Activated CD4-positive, alpha-beta T cell treated with anti-CD3 and anti-CD28 coated beads, Interleukin-2, amount 10 ng/mL, durations not matched to agents 7 days and 5 days (primary cell): ENCODE data around the gene GNAI1. TPM values are rescaled to one million over a fixed set of nuclear protein-coding genes. Genes with fewer than 3 reads are reported as not detected.

ENCODE experiments used
- CTCF ChIA-PET: fragments of 350-600 bp; sonication (Branson Sonifier 250); formaldehyde crosslinking; loops from one replicate; lab custom pipeline; 2021; ENCODE audit warnings: antibody characterized with exemption; lab: Charles Lee
- POLR2A ChIA-PET: fragments of 350-600 bp; sonication (Branson Sonifier 250); formaldehyde crosslinking; loops from one replicate; lab custom pipeline; 2021; ENCODE audit warnings: antibody characterized with exemption; lab: Charles Lee
- DNase-seq: peaks from one replicate; pipeline ENCODE4 v3.0.0-alpha.2; 2020
- H3K27ac Mint-ChIP-seq: one replicate; pipeline ENCODE4 v1.8.0; 2021; ENCODE audit warnings: mild to moderate bottlenecking, moderate library complexity, mixed read lengths
- H3K27me3 Mint-ChIP-seq: one replicate; pipeline ENCODE4 v1.8.0; 2021; ENCODE audit warnings: mixed read lengths
- H3K36me3 Mint-ChIP-seq: one replicate; pipeline ENCODE4 v1.8.0; 2021; ENCODE audit warnings: low read depth, mixed read lengths
- H3K4me1 Mint-ChIP-seq: one replicate; pipeline ENCODE4 v1.8.0; 2021; ENCODE audit warnings: mixed read lengths
- H3K4me3 Mint-ChIP-seq: one replicate; pipeline ENCODE4 v1.8.0; 2021; ENCODE audit warnings: mild to moderate bottlenecking, moderate library complexity, mixed read lengths
- H3K9me3 Mint-ChIP-seq: one replicate; pipeline ENCODE4 v1.8.0; 2021; ENCODE audit warnings: mixed read lengths
- total RNA-seq, 2 experiments: library from RNA; stranded (reverse); gene quantifications; one replicate each; pipeline ENCODE4 v1.2.3, GENCODE V29; 2021

Gene GNAI1
- total RNA-seq, 2 experiments from 2014 or later: 0.33 to 0.45 TPM

DNA sequence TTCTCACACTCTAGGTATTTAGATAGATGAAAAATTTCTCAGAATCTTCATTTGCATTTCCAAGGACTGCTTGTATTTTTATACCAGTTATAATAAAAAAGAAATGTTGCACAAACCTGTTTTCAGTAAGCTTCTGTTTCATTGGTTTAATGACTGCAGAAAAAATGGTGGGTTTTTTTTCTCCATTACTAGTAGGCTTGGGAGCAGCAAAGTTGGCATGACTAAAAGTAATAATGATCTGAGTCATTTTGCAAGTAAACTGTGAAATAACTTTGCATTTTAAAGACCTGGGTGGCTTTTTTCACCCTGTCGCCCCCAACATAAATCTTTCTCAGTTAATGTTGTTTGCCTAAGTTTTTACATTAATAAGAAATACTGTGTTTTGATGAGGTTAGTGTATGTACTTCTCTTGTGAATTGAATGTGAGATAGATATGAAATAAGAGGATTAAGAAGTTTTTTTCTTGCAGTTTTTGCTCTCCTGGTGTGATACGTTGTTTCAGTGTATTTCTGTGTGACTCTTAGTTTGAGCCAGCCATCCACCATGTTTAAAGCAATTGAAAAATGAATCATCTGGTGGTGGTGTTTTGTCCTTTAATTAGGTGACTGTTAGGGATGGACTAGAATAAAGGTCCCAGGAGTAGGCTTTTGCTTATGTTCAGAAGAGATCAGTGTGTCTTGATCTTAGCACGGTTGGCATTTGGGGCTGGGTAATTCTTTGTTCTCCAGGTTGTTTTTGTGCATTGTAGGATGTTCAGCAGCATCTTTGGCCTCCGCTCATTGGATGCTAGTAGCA, 1.8 kb downstream of the GNAI1 start:
- CTCF ChIA-PET: no interaction called here
- H3K4me3 Mint-ChIP-seq: peak overlapping the region; percentile 72
- peaks cover 54% of the 10 kb centered on the region for H3K27me3 Mint-ChIP-seq
- no peaks in the 10 kb centered on the region for H3K9me3 Mint-ChIP-seq
- peaks cover 18% of the 10 kb centered on the region for H3K4me1 Mint-ChIP-seq
- POLR2A ChIA-PET: no interaction called here
- no peak overlapping the region for H3K27ac Mint-ChIP-seq
- H3K36me3 Mint-ChIP-seq: no peaks in the 10 kb centered on the region
- DNase-seq: no peak

DNA sequence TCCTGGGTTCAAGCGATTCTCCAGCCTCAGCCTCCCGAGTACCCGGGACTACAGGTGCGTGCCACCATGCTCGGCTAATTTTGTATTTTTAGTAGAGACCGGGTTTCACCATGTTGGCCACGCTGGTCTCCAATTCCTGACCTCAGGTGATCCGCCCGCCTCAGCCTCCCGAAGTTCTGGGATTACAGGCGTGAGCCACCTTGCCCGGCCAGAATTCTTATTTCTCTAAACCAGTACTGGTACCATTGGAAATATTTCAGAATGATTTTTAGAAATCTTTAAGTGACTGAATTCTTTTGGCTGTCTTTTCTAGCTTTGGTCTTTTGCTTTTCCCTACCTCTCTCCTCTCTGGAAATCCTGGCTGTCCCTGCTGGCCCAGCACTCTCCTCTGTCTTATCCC, 2.8 kb downstream of the GNAI1 start:
- ChIA-PET POLR2A (no interaction called here), CTCF (no interaction called here)
- DNase-seq: no peak
- Mint-ChIP-seq H3K36me3 (no peaks in the 10 kb centered on the region), H3K27me3 (peaks cover 54% of the 10 kb centered on the region), H3K4me3 (no peak overlapping the region), H3K9me3 (no peaks in the 10 kb centered on the region), H3K27ac (no peak overlapping the region), H3K4me1 (peaks cover 18% of the 10 kb centered on the region)

DNA sequence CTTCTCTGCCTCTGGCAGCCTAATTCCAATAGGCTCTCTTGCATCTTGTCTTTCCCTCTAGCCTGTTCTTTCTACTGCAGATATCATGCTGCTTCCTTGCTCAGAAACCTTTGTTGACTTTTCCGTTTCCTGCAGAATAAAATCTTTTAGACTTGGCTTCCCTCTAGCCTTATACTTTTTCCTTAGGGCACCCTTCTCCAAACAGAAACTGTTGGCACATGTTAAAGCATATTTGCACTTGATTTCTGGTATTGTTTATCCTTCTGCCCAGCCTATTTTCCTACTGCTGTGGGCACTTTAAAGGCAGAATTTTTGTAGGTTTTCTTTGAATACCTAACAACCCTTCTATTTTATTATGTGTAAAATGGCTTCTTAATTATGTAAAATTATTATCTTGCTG, 4.6 kb downstream of the GNAI1 start:
- no peak overlapping the region for H3K27ac Mint-ChIP-seq
- peaks cover 12% of the 10 kb centered on the region for H3K4me1 Mint-ChIP-seq
- DNase-seq: no peak
- H3K27me3 Mint-ChIP-seq: peaks cover 39% of the 10 kb centered on the region
- H3K36me3 Mint-ChIP-seq: no peaks in the 10 kb centered on the region
- no peaks in the 10 kb centered on the region for H3K9me3 Mint-ChIP-seq
- H3K4me3 Mint-ChIP-seq: no peak overlapping the region
- POLR2A ChIA-PET: no interaction called here
- CTCF ChIA-PET: no interaction called here

DNA sequence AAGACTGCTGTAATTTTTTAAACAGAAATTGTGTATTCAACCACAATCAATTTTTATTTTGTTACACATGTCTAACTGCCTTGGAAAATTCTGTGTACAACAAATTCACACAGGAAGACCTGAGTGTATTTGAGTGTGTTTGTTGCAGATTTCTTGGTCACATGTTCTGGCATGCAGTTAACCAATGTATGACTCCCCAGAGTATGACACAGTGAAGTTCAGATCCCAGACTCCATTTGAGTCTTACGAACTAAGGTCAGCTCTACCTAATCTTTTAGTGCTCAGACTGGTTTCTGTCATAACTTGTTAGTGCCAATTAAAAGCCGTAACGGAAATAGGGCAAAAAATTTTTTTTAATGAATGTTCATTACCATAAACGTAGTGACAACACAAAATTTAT, 5.8 kb downstream of the GNAI1 start:
- ChIA-PET CTCF (no interaction called here), POLR2A (no interaction called here)
- no peaks in the 10 kb centered on the region for H3K9me3 Mint-ChIP-seq
- H3K27ac Mint-ChIP-seq: no peak overlapping the region
- H3K27me3 Mint-ChIP-seq: peaks cover 39% of the 10 kb centered on the region
- no peak overlapping the region for H3K4me3 Mint-ChIP-seq
- H3K4me1 Mint-ChIP-seq: peaks cover 12% of the 10 kb centered on the region
- DNase-seq: no peak
- no peaks in the 10 kb centered on the region for H3K36me3 Mint-ChIP-seq

DNA sequence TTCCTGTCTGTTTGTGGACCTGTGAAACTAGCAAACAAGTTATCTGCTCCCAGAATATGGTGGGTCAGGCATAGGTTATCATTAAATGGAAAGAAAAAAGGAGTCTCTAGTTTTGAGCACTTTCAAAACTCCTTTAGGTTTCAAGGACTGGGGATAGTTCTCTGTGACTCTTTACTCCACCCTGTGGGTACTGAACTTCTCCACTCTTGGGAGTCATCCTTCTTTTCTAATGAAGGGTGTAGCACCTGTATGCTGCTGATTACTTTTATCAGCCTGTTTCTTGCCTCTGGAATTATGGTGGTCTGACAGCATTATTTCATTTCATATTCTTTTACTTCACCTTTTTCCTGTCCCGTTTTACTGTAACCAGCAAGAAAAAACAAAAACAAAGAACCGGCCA, 6.7 kb downstream of the GNAI1 start:
- peaks cover 6% of the 10 kb centered on the region for H3K4me1 Mint-ChIP-seq
- ChIA-PET CTCF (no interaction called here), POLR2A (no interaction called here)
- no peak overlapping the region for H3K4me3 Mint-ChIP-seq
- H3K9me3 Mint-ChIP-seq: no peaks in the 10 kb centered on the region
- no peaks in the 10 kb centered on the region for H3K36me3 Mint-ChIP-seq
- DNase-seq: no peak
- peaks cover 32% of the 10 kb centered on the region for H3K27me3 Mint-ChIP-seq
- H3K27ac Mint-ChIP-seq: no peak overlapping the region

DNA sequence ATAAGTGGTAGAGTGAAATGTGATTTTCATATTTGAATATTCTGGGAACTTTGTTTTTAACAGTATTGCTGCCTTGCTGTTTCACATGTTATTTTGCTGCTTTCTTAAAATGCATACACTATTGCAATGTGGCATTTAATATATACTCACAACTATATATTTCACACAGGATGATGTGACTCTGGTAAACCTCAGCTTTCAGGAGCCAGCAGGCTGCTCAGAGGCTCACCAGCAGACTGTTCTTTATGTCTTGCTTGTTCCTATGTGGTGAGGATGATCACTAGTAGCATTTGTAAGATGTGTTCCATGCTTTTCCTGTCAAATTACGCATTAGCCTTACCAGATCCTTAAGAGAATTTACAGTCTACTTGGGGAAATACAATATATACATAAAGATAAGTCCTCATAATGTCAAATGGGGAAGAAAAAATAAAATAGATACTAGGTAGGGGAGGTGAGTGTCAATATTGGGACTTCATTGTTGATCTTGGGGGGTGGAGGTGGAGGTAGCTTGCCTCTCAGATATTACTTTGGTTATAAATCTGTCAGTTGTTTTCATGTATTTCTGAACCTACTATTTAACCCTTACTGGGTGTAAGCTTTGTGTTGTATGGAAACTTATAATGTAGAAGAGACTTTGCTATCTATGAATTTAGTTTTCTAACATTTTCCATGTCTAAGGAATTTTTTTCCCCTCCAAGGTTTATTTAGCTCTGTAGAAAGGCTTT, 8.4 kb downstream of the GNAI1 start:
- POLR2A ChIA-PET: interaction anchor here (0.6 kb wide), 1 partner anchor 505 kb away, joined by 4 read pairs; no protein-coding TSS in a partner anchor
- no peak overlapping the region for H3K4me3 Mint-ChIP-seq
- no peaks in the 10 kb centered on the region for H3K36me3 Mint-ChIP-seq
- no peaks in the 10 kb centered on the region for H3K4me1 Mint-ChIP-seq
- no peak for DNase-seq
- peaks cover 27% of the 10 kb centered on the region for H3K27me3 Mint-ChIP-seq
- CTCF ChIA-PET: no interaction called here
- no peaks in the 10 kb centered on the region for H3K9me3 Mint-ChIP-seq
- no peak overlapping the region for H3K27ac Mint-ChIP-seq

DNA sequence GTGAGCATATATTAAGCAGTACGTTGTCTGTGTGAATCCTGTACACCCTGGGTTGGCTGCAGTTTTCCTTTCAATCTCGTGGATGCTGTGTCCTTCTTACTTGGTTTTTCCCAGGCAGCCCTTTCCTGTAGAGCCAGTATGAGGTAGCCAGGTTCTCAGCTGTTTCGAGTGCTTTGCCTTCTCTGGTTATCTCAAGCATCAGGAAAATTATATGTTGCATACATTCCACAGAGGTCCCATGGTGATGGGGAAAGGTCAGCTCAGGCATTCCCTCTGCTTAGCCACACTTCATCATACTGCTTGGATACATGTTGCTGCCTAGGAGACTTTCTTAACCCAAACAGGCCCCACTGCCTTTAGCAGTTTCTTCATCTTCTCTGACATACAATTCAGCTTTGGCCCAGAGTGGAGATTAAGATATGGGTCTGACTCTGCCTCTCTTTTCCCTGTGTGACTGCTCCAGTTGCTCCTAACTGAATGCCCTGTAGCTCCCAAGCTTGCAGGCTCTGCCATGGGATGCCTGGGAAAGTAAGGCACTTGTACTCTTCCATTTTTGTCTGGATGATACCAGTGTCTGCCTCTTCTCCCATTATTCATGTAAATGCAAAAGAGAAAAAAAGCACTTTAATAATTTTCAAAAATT, 11.3 kb downstream of the GNAI1 start:
- peaks cover 25% of the 10 kb centered on the region for H3K27me3 Mint-ChIP-seq
- no peak for DNase-seq
- no peaks in the 10 kb centered on the region for H3K9me3 Mint-ChIP-seq
- H3K36me3 Mint-ChIP-seq: no peaks in the 10 kb centered on the region
- H3K27ac Mint-ChIP-seq: no peak overlapping the region
- no peak overlapping the region for H3K4me3 Mint-ChIP-seq
- POLR2A ChIA-PET: no interaction called here
- H3K4me1 Mint-ChIP-seq: peaks cover 4% of the 10 kb centered on the region
- CTCF ChIA-PET: no interaction called here

DNA sequence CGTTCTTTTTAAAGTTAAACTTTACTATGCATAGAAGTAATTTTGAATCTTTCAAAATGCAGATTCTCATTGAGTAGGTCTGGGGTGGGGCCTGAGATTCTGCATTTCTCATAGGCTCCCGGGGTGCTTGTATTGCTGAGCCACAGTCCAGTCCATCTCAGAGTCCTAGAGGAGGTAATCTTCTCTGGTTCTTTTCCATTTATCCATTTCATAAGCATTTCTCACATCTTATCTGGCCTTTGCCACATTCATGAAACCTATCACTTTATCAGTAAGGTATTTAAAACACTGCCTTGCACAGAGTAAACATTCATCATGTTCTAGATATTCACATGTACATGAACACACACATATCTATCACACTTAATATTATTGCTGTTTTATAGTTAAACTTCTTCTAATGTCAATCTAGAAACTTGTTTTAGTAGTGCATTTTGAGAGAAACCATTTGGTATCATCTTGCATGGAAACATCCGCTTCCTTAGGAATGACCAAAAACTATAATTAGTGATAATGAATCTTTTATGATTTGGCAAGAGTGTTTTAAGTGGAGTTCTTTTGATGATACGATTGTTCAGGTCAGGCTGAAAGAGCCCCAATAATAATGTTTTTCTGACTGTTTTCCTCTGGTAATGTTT, 12.0 kb downstream of the GNAI1 start:
- peaks cover 18% of the 10 kb centered on the region for H3K27me3 Mint-ChIP-seq
- H3K4me1 Mint-ChIP-seq: peaks cover 11% of the 10 kb centered on the region
- ChIA-PET CTCF (no interaction called here), POLR2A (no interaction called here)
- no peak overlapping the region for H3K27ac Mint-ChIP-seq
- no peaks in the 10 kb centered on the region for H3K9me3 Mint-ChIP-seq
- H3K4me3 Mint-ChIP-seq: no peak overlapping the region
- no peak for DNase-seq
- H3K36me3 Mint-ChIP-seq: no peaks in the 10 kb centered on the region

DNA sequence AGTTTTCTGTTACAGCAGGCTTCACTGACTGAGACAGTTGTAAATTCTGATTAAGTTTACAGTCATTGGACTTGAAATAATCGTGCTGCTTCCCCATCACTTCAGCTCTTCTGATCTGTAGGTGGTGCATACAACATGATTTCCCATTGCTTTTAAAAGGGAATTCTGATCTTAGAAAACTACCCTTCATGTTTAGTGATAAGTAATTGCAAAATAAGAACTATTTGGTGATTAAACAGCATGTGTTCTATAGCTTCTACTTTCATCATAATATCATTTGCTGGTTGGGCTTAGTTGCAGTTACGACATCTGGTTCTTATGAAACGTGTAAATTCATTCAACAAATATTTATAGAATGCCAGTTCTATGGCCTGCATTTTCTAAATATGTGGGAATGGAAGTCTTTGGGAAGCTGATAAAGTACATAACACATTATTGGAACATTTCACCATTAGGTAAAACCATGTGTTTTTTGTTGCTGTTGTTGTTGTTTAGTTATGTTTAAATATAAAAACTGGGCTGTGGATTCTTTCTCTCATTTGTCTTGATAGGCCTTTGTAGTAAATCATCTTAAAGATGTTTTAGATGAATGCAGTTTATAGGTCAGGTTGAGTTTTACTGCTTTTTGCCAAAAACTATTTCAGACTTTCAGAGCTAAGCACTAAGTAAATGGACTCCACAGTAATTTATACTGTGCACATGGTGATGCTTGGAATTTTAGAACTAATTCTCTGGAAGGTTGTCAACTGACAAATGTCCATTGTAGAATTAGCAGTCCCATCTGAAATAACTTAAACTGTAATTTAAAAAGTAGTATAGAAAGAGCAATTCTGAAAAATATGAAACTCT, 13.1 kb downstream of the GNAI1 start:
- Mint-ChIP-seq H3K9me3 (no peaks in the 10 kb centered on the region), H3K4me1 (peaks cover 15% of the 10 kb centered on the region), H3K27ac (no peak overlapping the region), H3K36me3 (no peaks in the 10 kb centered on the region), H3K4me3 (no peak overlapping the region), H3K27me3 (peaks cover 13% of the 10 kb centered on the region)
- POLR2A ChIA-PET: no interaction called here
- no peak for DNase-seq
- CTCF ChIA-PET: interaction anchor here (0.6 kb wide), 1 partner anchor 1414 kb away, joined by 4 read pairs; no protein-coding TSS in a partner anchor

DNA sequence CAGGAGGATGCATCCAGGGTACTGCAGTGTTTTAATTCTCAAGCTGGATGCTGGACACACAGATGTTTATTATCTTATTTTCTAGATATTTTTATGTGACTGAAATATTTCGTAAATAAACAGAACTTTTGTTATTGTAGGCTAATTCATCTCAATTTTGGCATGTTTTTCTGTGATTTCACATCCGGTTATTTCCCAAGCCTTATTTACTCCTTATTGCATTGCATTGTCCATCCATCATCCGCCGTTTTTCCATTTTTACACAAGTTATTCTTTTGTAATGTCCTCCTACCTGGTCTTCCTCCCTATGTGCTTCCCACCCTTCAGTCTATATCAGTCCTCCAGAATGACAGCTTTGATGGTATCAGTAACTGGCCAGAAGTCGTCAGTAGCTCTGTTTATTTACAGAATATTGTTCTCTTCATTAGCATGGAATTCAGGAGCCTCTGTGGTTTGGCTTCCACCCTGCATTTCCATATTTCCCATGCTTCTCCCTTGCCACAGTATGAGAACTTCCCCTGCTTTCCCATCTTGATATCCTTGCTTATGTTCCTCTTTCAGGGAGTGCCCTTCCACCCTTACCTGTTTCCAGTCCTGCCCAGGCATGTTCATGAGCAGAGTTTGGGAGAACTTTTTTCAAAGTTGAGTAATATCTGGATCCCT, 16.1 kb downstream of the GNAI1 start:
- no peaks in the 10 kb centered on the region for H3K9me3 Mint-ChIP-seq
- CTCF ChIA-PET: no interaction called here
- no peak overlapping the region for H3K27ac Mint-ChIP-seq
- POLR2A ChIA-PET: no interaction called here
- peaks cover 15% of the 10 kb centered on the region for H3K4me1 Mint-ChIP-seq
- H3K27me3 Mint-ChIP-seq: peaks cover 11% of the 10 kb centered on the region
- no peak for DNase-seq
- H3K4me3 Mint-ChIP-seq: no peak overlapping the region
- no peaks in the 10 kb centered on the region for H3K36me3 Mint-ChIP-seq

DNA sequence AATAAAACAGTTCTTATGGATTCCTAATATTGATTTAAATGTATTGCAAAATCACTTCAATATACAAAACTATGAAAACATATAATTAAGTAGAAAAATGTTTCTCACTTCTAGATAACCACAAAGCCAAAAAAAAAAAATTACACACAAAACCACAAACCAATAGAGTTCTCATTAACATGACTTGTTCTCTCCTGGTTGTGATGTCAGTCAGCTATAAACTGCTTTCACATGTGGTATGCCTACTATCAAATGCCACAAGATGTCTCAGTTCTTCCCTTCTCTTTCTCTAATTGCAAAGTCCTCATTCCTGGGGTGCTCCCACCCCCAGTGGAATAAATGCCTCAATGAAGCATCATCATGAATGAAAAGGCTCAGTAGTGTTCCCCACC, 16.6 kb downstream of the GNAI1 start:
- no peak for DNase-seq
- CTCF ChIA-PET: no interaction called here
- Mint-ChIP-seq H3K4me3 (no peak overlapping the region), H3K4me1 (peaks cover 15% of the 10 kb centered on the region), H3K27ac (no peak overlapping the region), H3K9me3 (no peaks in the 10 kb centered on the region), H3K36me3 (no peaks in the 10 kb centered on the region), H3K27me3 (peaks cover 11% of the 10 kb centered on the region)
- POLR2A ChIA-PET: no interaction called here

DNA sequence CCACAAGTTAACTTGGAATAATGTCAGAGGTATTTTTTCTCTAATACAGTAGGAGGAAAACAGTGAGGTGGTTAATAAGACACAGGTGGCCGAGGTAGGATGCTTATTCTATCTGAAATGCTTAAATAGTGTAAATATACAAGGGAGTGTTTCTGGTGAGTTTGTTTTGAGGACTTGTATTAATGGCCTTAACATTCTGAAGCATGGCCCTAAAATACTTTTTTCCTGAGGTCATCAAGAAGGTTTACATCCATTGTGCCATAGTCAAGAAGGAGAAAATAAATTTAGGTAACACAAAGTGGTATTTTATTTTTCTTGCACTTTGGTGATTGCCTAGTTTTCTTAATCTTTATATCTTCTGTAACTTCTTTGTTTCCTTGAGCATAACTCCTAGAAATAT, 18.8 kb downstream of the GNAI1 start:
- ChIA-PET POLR2A (no interaction called here), CTCF (no interaction called here)
- DNase-seq: no peak
- H3K4me3 Mint-ChIP-seq: no peak overlapping the region
- no peaks in the 10 kb centered on the region for H3K9me3 Mint-ChIP-seq
- H3K27me3 Mint-ChIP-seq: peaks cover 4% of the 10 kb centered on the region
- peaks cover 15% of the 10 kb centered on the region for H3K4me1 Mint-ChIP-seq
- H3K36me3 Mint-ChIP-seq: no peaks in the 10 kb centered on the region
- H3K27ac Mint-ChIP-seq: no peak overlapping the region
